Hematopoietic multipotent progenitor cell treated with erythropoietin and hydrocortisone succinate and interleukin-3 and kit ligand, for 15 days (in vitro differentiated cells): ENCODE measurements around the gene ZMYM4.

Experiments
- DNase-seq: peaks from one replicate; pipeline ENCODE4 v3.0.0-alpha.2; 2015; ENCODE audit warnings: low spot score

ZMYM4 gene

GRCh38 chr1:35278886-35279554 is 10.5 kb downstream of the ZMYM4 start:
- DNase-seq, result no peak

GRCh38 chr1:35279555-35279904 is 11.0 kb downstream of the ZMYM4 start:
- no peak for DNase-seq

- DNase-seq, result no peak
Observed at GRCh38 chr1:35280006-35280405, 11.5 kb downstream of the ZMYM4 start.

- no peak for DNase-seq
Observed at GRCh38 chr1:35281565-35281964, 13.1 kb downstream of the ZMYM4 start.

- no peak for DNase-seq
Observed at GRCh38 chr1:35282172-35282571, 13.7 kb downstream of the ZMYM4 start.

GRCh38 chr1:35284852-35285251 is 16.3 kb downstream of the ZMYM4 start:
- no peak for DNase-seq

GRCh38 chr1:35285771-35286606 is 17.5 kb downstream of the ZMYM4 start:
- no peak for DNase-seq

- DNase-seq, result no peak
Observed at GRCh38 chr1:35287807-35288640, 19.5 kb downstream of the ZMYM4 start.

GRCh38 chr1:35288761-35289160 is 20.3 kb downstream of the ZMYM4 start:
- DNase-seq, result no peak

GRCh38 chr1:35290452-35290851 is 21.9 kb downstream of the ZMYM4 start:
- DNase-seq, result no peak

GRCh38 chr1:35294809-35295208 is 26.3 kb downstream of the ZMYM4 start:
- no peak for DNase-seq

- no peak for DNase-seq
Observed at GRCh38 chr1:35297886-35298285, 29.4 kb downstream of the ZMYM4 start.

- no peak for DNase-seq
Observed at GRCh38 chr1:35298464-35298863, 30.0 kb downstream of the ZMYM4 start.

GRCh38 chr1:35300376-35300775 is 31.9 kb downstream of the ZMYM4 start:
- DNase-seq, result no peak

GRCh38 chr1:35301674-35302392 is 33.3 kb downstream of the ZMYM4 start:
- DNase-seq, result no peak

- DNase-seq, result no peak
Observed at GRCh38 chr1:35305383-35305782, 36.9 kb downstream of the ZMYM4 start.

GRCh38 chr1:35315649-35316048 is 47.1 kb downstream of the ZMYM4 start:
- no peak for DNase-seq

GRCh38 chr1:35316264-35316663 is 47.8 kb downstream of the ZMYM4 start:
- DNase-seq, result no peak

- DNase-seq, result no peak
Observed at GRCh38 chr1:35319988-35320713, 51.6 kb downstream of the ZMYM4 start.

- DNase-seq, result no peak
Observed at GRCh38 chr1:35320937-35321336, 52.4 kb downstream of the ZMYM4 start.

GRCh38 chr1:35324486-35324885 is 56.0 kb downstream of the ZMYM4 start:
- no peak for DNase-seq
